ENCODE results near the gene ABCD3.

GRCh38 chr1:94422115-94422820 is 4.1 kb downstream of the ABCD3 start:
- TF ChIP-seq POLR2A (IDR thresholded peaks at IDR 0.05; ENCODE audit: low read depth, low read length), result no peak
- TF ChIP-seq POLR2AphosphoS5 (IDR thresholded peaks at IDR 0.05; ENCODE audit: low read depth, low read length), result no peak
- TF ChIP-seq TAF1 (IDR thresholded peaks at IDR 0.05; ENCODE audit: low read depth, low read length), result no peak
- TF ChIP-seq PAX5 (IDR thresholded peaks at IDR 0.05; ENCODE audit: insufficient read depth, low read length, severe bottlenecking), result no peak
- no peak for TF ChIP-seq SPI1 (IDR thresholded peaks at IDR 0.05; ENCODE audit: low read depth, low read length)

Measured in GM12891 (cell line).